Body of pancreas (tissue), 4 donors: Measurements from ENCODE around the gene ERC2.

ENCODE experiments used
- CTCF ChIP-seq, 7 experiments: fragments of 450-650 bp in 4 of 7; fragments of 200-600 bp in 3 of 7; sonication (generic) in 3 of 7; IDR thresholded peaks; one replicate each; pipeline ENCODE4 v1.5.1; 2016 to 2019; ENCODE audit warnings: antibody characterized with exemption in 7 of 7
- POLR2A ChIP-seq, 3 donors: fragments of 450-650 bp; IDR thresholded peaks; one replicate each; pipeline ENCODE4 v1.6.1; 2016; ENCODE audit warnings: antibody characterized with exemption in 3 of 3, mild to moderate bottlenecking in 2 of 3

GRCh38 chr3:55815262-55815661 is 653.0 kb downstream of the ERC2 start:
- no peak for TF ChIP-seq POLR2A (IDR thresholded peaks at IDR 0.05)
- TF ChIP-seq CTCF (IDR thresholded peaks at IDR 0.05): no peak
